Endodermal cell (in vitro differentiated cells): Measurements from ENCODE around the gene BRI3BP. TPM values are rescaled to one million over a fixed set of nuclear protein-coding genes. Genes with fewer than 3 reads are reported as not detected.
"Not testable (repeated sequence)": the region's sequence is repeated elsewhere in the genome, so short reads cannot be mapped to it uniquely, and the experiment has no call there.

Source experiments
- DNase-seq: peaks from one replicate; pipeline ENCODE4 v3.0.0-alpha.2; 2017
- H3K27ac ChIP-seq: 2 replicates; pipeline ENCODE4 v1.5.1; 2013; ENCODE audit warnings: mild to moderate bottlenecking, low read depth, low read length, moderate library complexity
- H3K27me3 ChIP-seq: 2 replicates; pipeline ENCODE4 v1.6.1; 2013; ENCODE audit warnings: mild to moderate bottlenecking, low read length, moderate library complexity; ENCODE audit not compliant: insufficient read depth, control insufficient read depth, poor library complexity, severe bottlenecking
- H3K36me3 ChIP-seq: 2 replicates; pipeline ENCODE4 v1.7.0; 2013; ENCODE audit warnings: mild to moderate bottlenecking, low read length, moderate library complexity; ENCODE audit not compliant: control insufficient read depth, insufficient read depth
- H3K4me1 ChIP-seq: one replicate; pipeline ENCODE4 v1.7.0; 2013; ENCODE audit warnings: low read length; ENCODE audit not compliant: control insufficient read depth, insufficient read depth
- H3K4me3 ChIP-seq: 2 replicates; pipeline ENCODE4 v1.5.1; 2013; ENCODE audit warnings: mild to moderate bottlenecking, low read length, moderate library complexity
- H3K9ac ChIP-seq: 2 replicates; pipeline ENCODE4 v1.6.1; 2013; ENCODE audit warnings: mild to moderate bottlenecking, low read length, moderate library complexity; ENCODE audit not compliant: poor library complexity, severe bottlenecking; ENCODE audit errors: extremely low read depth
- H3K9me3 ChIP-seq: 2 replicates; pipeline ENCODE4 v1.6.1; 2013; ENCODE audit warnings: mild to moderate bottlenecking, low read length, moderate library complexity; ENCODE audit not compliant: control insufficient read depth
- H3K27ac Mint-ChIP-seq: 2 replicates; pipeline ENCODE4 v1.8.0; 2020; ENCODE audit warnings: mixed read lengths
- H3K27me3 Mint-ChIP-seq: 2 replicates; pipeline ENCODE4 v1.8.0; 2021; ENCODE audit warnings: mild to moderate bottlenecking, mixed read lengths; ENCODE audit not compliant: insufficient read depth
- H3K36me3 Mint-ChIP-seq: 2 replicates; pipeline ENCODE4 v1.8.0; 2020; ENCODE audit warnings: low read depth, mixed read lengths
- H3K4me1 Mint-ChIP-seq: 2 replicates; pipeline ENCODE4 v1.8.0; 2020; ENCODE audit warnings: mixed read lengths
- H3K4me3 Mint-ChIP-seq: 2 replicates; pipeline ENCODE4 v1.8.0; 2020; ENCODE audit warnings: mild to moderate bottlenecking, moderate library complexity, mixed read lengths
- H3K9me3 Mint-ChIP-seq: 2 replicates; pipeline ENCODE4 v1.8.0; 2020; ENCODE audit warnings: mild to moderate bottlenecking, mixed read lengths
- CTCF ChIP-seq: fragments of 200-600 bp; sonication (generic); conservative IDR thresholded peaks from 2 replicates; pipeline ENCODE4 v1.5.0; 2021; ENCODE audit warnings: antibody characterized with exemption, mild to moderate bottlenecking
- WGBS, 2 experiments: methylation state at CpG; one replicate each; pipeline versions ENCODE4 v1.1.5 to v1.1.7; 2013; ENCODE audit warnings: missing lambda C conversion rate in 2 of 2, mixed read lengths in 1 of 2; ENCODE audit not compliant: insufficient coverage in 1 of 2, insufficient read length in 1 of 2; 5-methylcytosine and 5-hydroxymethylcytosine counted together
- total RNA-seq, 2 donors: library from RNA; stranded (reverse); fragmentation: NEBNext Ultra II Directional in 1 of 2; extraction: Animal tissue kit (Norgen Biotek cat#: 25700) in 1 of 2; gene quantifications; 2 replicates in 1 of 2; 3 replicates in 1 of 2; pipeline ENCODE4 v1.2.1, GENCODE V29; 2021

BRI3BP gene
- total RNA-seq, 2 donors from 2014 or later, result 10.5 to 16.0 TPM

- H3K36me3 Mint-ChIP-seq, result peaks cover 53% of the 10 kb centered on the region
- H3K4me1 Mint-ChIP-seq, result peaks cover 17% of the 10 kb centered on the region
- no peak overlapping the region for H3K9ac ChIP-seq
- H3K27me3 ChIP-seq, result no peaks in the 10 kb centered on the region
- H3K4me3 Mint-ChIP-seq, result no peak overlapping the region
- peak overlapping the region; percentile 21 for H3K27ac Mint-ChIP-seq
- peak; percentile 50 for DNase-seq
- no peaks in the 10 kb centered on the region for H3K9me3 ChIP-seq
- no peak for TF ChIP-seq CTCF
- WGBS, 2 experiments, result 92 to 95% methylated on average over 8 to 12 of the region's 12 CpGs
- H3K9me3 Mint-ChIP-seq, result no peaks in the 10 kb centered on the region
- H3K4me3 ChIP-seq, result no peak overlapping the region
- H3K27me3 Mint-ChIP-seq, result no peaks in the 10 kb centered on the region
- no peaks in the 10 kb centered on the region for H3K4me1 ChIP-seq
- H3K27ac ChIP-seq, result no peak overlapping the region
- peaks cover 48% of the 10 kb centered on the region for H3K36me3 ChIP-seq
Measured at GRCh38 chr12:125071456-125071855, 78.0 kb downstream of the BRI3BP start.

DNA sequence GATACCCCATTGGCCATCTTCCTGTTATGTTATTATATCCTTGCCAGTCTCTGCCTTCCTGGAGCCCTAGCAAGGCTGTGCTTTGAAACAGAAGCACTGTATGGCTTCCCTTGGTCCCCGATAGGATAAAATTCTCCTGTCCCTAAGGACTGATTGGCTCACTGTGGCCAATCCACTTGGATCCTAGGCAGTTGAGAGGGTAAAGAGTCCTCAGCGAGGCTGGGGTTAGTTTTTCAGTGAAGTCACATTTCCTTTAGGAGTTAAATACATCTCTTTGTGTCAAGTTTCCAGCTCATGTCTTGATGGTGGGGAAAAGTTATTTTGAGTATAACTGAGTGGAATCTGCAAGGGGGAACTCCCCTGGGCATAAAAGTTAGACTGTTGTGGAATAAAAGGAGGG lies 79.1 kb downstream of the BRI3BP start:
- 90 to 96% methylated on average over 2 of the region's 2 CpGs for WGBS, 2 experiments
- no peak overlapping the region for H3K27ac ChIP-seq
- no peaks in the 10 kb centered on the region for H3K27me3 ChIP-seq
- Mint-ChIP-seq H3K9me3 (no peaks in the 10 kb centered on the region), H3K4me1 (peaks cover 9% of the 10 kb centered on the region), H3K4me3 (no peak overlapping the region), H3K27me3 (no peaks in the 10 kb centered on the region), H3K27ac (no peak overlapping the region), H3K36me3 (peaks cover 61% of the 10 kb centered on the region)
- H3K9me3 ChIP-seq, result no peaks in the 10 kb centered on the region
- no peak for DNase-seq
- H3K36me3 ChIP-seq, result peaks cover 55% of the 10 kb centered on the region
- H3K4me1 ChIP-seq, result no peaks in the 10 kb centered on the region
- H3K4me3 ChIP-seq, result no peak overlapping the region
- no peak overlapping the region for H3K9ac ChIP-seq
- no peak for TF ChIP-seq CTCF

GRCh38 chr12:125074294-125074693 lies 80.8 kb downstream of the BRI3BP start:
- H3K4me3 ChIP-seq, H3K9ac ChIP-seq, H3K27ac Mint-ChIP-seq, H3K9me3 ChIP-seq, DNase-seq, H3K27me3 Mint-ChIP-seq, H3K4me1 ChIP-seq, H3K27ac ChIP-seq, H3K4me1 Mint-ChIP-seq, H3K27me3 ChIP-seq, H3K4me3 Mint-ChIP-seq, H3K9me3 Mint-ChIP-seq: not testable (repeated sequence)
- peaks cover 70% of the 10 kb centered on the region for H3K36me3 Mint-ChIP-seq
- peaks cover 71% of the 10 kb centered on the region for H3K36me3 ChIP-seq
- WGBS, 2 experiments, result 100% methylated on average over 1 of the region's 2 CpGs

DNA sequence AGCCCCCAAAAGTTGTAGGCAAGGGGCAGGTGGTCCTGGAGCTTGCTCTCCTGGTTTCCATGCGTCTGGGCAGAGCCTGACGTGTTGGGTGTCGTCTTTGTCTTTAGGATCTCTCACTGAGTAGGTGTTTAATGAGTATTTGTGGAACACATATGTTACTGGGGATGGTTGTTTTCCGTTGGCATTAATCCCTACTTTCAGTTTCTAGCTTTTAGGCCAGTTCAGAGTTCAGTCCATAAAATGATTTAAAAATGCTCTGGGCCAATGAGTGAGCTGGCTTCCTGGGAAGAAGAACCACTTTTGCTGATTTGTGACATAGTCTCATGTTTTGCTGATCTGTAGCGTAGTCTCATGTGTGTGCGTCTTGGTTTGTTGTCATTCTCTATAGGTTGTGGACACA lies 82.7 kb downstream of the BRI3BP start:
- no peaks in the 10 kb centered on the region for H3K9me3 ChIP-seq
- H3K9ac ChIP-seq, result no peak overlapping the region
- no peaks in the 10 kb centered on the region for H3K27me3 ChIP-seq
- H3K27ac ChIP-seq, result no peak overlapping the region
- Mint-ChIP-seq H3K27ac (peak overlapping the region; percentile 3), H3K27me3 (no peaks in the 10 kb centered on the region), H3K4me3 (no peak overlapping the region), H3K36me3 (peaks cover 76% of the 10 kb centered on the region), H3K9me3 (no peaks in the 10 kb centered on the region), H3K4me1 (no peaks in the 10 kb centered on the region)
- TF ChIP-seq CTCF, result no peak
- H3K4me3 ChIP-seq, result no peak overlapping the region
- H3K4me1 ChIP-seq, result no peaks in the 10 kb centered on the region
- 91 to 98% methylated on average over 4 to 6 of the region's 6 CpGs for WGBS, 2 experiments
- no peak for DNase-seq
- H3K36me3 ChIP-seq, result peaks cover 67% of the 10 kb centered on the region
